A375 (cell line): ENCODE measurements around the gene RBM43. TPM values are rescaled to one million over a fixed set of nuclear protein-coding genes. Genes with fewer than 3 reads are reported as not detected.

Experiments
- total RNA-seq: library from RNA; depleted of rRNA; stranded (reverse); fragments of >200 nt; shearing (Covaris generic); gene quantifications from 2 replicates; pipeline ENCODE4 v1.2.3, GENCODE V29; 2014; rRNA removed

RBM43 gene
- 2.7 and 3.7 TPM in 2 replicates for total RNA-seq

DNA sequence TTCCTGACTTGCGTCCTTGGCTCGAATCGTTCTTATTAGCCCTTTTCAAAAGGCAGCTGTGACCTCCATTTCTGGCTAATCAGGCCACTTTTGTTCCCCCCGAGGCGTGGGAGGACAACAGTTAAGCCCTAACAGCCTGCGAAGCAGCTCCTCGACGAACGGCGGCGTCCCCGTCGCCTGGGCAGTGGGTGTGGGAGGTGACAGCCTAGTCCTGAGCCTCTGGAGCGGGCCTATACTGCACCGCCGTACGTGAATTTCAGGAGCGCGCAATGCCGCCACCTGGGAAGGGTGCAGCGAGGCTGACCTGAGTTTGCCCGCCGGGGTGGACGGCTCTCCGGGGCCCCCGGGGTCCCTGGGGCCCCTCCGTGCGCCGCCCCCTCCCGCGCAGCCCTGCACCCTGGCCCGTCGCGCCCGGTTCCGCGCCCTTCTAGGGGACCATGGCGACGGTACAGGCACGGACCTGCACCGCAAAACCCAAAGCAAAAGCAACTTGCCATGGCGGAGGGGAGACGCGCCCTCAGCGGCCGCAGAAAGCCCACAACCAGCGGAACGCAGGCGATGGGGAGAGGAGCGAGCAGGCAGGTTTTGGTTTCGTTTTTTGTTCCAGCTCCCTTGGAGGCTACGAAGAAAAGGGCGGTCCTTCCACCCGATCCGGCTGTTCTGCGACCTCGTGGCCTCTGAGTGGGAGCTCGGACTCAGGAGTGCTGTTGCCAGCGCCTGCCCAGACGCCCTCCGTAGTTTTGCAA, at the start of gene RBM43:
Gene RBM43 (minus strand): TSS at position 633 of the 746 bp plus-strand sequence. CDS start 136 bp downstream, at position 497.

Other genes starting within 250 kb of the RBM43 start
- gene NMI, start 27.8 kb upstream of the RBM43 start, total RNA-seq = 9.5 and 11.4 TPM in 2 replicates
- gene TNFAIP6, start 95.7 kb upstream of the RBM43 start, total RNA-seq = 0.16 TPM in 1 of 2 replicates, not detected in the other
- gene RIF1, start 148.0 kb upstream of the RBM43 start, total RNA-seq = 28.5 and 33.2 TPM in 2 replicates